ENCODE measurements around the gene LYPD3. TPM values are rescaled to one million over a fixed set of nuclear protein-coding genes. Genes with fewer than 3 reads are reported as not detected.

Gene LYPD3
- total and polyA plus RNA-seq, 2 experiments from 2014 or later, result 3.3 to 4.6 TPM

DNA sequence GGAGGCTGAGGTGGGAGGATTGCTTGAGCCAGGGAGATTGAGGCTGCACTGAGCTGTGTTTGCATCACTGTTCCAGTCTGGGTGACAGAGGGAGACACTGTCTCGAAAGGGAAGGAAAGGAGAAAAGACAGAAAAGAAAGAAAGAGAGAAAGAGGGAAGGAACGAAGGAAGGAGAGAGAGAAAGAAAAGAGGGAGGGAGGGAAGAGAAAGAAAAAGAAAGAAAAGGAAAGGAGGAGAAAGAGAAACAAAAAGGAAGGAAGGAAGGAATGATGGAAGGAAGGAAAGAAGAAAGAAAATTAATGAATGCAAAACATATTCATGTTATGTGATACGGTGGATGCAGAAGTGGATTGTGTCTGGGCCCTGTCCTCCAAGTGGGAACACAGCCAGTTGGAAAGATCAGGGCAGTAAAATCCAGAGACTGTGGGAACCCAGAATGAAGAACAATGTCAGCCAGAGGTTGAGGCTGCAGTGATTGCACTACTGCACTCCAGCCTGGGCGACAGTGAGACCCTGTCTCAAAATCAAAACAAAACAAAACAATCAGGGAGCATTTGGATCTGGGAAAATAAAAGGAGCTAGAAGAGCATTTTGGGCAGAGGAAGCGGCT lies 32.9 kb upstream of the LYPD3 start:
- H3K9me2 ChIP-seq (ENCODE audit: insufficient read depth), result no peaks in the 10 kb centered on the region
- H3K4me1 ChIP-seq (ENCODE audit: insufficient read depth), result peaks cover 8% of the 10 kb centered on the region; the same call in 1 of the 2 replicates
- Mint-ChIP-seq H3K27ac (no peak overlapping the region), H3K4me3 (no peak overlapping the region), H3K4me1 (peaks cover 19% of the 10 kb centered on the region), H3K9me3 (peaks cover 4% of the 10 kb centered on the region; the same call in 1 of the 3 replicates), H3K27me3 (ENCODE audit: insufficient read depth, low read depth, poor library complexity) (peaks cover 20% of the 10 kb centered on the region), H3K36me3 (ENCODE audit: low read depth) (peaks cover 3% of the 10 kb centered on the region; the same call in 1 of the 3 replicates)
- H3K27me3 ChIP-seq (ENCODE audit: insufficient read depth), result peaks cover 17% of the 10 kb centered on the region
- DNase-seq (ENCODE audit: low spot score) (no peak), ATAC-seq (no peak)
- 0 out of 2 replicates have a peak, but pooled peaks cover 2% of the 10 kb centered on the region for H3F3A ChIP-seq (replicated peaks; ENCODE audit: low read depth)
- no peak overlapping the region for H3K4me2 ChIP-seq
- no peaks in the 10 kb centered on the region; the same call in 1 of the 2 replicates for H3K36me3 ChIP-seq (ENCODE audit: insufficient read depth)
- no peaks in the 10 kb centered on the region for H3K79me2 ChIP-seq (replicated peaks; ENCODE audit: insufficient read depth)
- no peak overlapping the region for H3K4me3 ChIP-seq
- no peak overlapping the region for H3K27ac ChIP-seq (ENCODE audit: low read depth)
- H4K20me1 ChIP-seq (replicated peaks; ENCODE audit: insufficient read depth), result 0 out of 2 replicates have a peak, but pooled peaks cover 7% of the 10 kb centered on the region
- TF ChIP-seq ZNF331 (CRISPR knock-in tag; IDR thresholded peaks at IDR 0.05; ENCODE audit: low read depth) (no peak), NANOG (IDR thresholded peaks at IDR 0.05; ENCODE audit: borderline replicate concordance) (no peak), EZH2phosphoT487 (IDR thresholded peaks at IDR 0.05; ENCODE audit: unreplicated experiment) (no peak), CREB1 (CRISPR knock-in tag; IDR thresholded peaks at IDR 0.05; ENCODE audit: low read depth) (no peak), ZNF114 (CRISPR knock-in tag; IDR thresholded peaks at IDR 0.05) (no peak), STAT1 (IDR thresholded peaks at IDR 0.05; ENCODE audit: unreplicated experiment) (no peak), CTCF (conservative IDR thresholded peaks at IDR 0.05; ENCODE audit: low read depth in 2 of 2) (no peak), REST (IDR thresholded peaks at IDR 0.05; ENCODE audit: unreplicated experiment) (no peak), EZH2 (IDR thresholded peaks at IDR 0.05; ENCODE audit: low read depth, unreplicated experiment) (no peak), POLR2AphosphoS5 (IDR thresholded peaks at IDR 0.05; ENCODE audit: low read depth) (no peak), JUNB (IDR thresholded peaks at IDR 0.05; ENCODE audit: unreplicated experiment) (no peak)
- TF ChIP-seq, protein P1, sequence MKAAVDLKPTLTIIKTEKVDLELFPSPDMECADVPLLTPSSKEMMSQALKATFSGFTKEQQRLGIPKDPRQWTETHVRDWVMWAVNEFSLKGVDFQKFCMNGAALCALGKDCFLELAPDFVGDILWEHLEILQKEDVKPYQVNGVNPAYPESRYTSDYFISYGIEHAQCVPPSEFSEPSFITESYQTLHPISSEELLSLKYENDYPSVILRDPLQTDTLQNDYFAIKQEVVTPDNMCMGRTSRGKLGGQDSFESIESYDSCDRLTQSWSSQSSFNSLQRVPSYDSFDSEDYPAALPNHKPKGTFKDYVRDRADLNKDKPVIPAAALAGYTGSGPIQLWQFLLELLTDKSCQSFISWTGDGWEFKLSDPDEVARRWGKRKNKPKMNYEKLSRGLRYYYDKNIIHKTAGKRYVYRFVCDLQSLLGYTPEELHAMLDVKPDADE (IDR thresholded peaks at IDR 0.05), result no peak
- TF ChIP-seq, protein P2, sequence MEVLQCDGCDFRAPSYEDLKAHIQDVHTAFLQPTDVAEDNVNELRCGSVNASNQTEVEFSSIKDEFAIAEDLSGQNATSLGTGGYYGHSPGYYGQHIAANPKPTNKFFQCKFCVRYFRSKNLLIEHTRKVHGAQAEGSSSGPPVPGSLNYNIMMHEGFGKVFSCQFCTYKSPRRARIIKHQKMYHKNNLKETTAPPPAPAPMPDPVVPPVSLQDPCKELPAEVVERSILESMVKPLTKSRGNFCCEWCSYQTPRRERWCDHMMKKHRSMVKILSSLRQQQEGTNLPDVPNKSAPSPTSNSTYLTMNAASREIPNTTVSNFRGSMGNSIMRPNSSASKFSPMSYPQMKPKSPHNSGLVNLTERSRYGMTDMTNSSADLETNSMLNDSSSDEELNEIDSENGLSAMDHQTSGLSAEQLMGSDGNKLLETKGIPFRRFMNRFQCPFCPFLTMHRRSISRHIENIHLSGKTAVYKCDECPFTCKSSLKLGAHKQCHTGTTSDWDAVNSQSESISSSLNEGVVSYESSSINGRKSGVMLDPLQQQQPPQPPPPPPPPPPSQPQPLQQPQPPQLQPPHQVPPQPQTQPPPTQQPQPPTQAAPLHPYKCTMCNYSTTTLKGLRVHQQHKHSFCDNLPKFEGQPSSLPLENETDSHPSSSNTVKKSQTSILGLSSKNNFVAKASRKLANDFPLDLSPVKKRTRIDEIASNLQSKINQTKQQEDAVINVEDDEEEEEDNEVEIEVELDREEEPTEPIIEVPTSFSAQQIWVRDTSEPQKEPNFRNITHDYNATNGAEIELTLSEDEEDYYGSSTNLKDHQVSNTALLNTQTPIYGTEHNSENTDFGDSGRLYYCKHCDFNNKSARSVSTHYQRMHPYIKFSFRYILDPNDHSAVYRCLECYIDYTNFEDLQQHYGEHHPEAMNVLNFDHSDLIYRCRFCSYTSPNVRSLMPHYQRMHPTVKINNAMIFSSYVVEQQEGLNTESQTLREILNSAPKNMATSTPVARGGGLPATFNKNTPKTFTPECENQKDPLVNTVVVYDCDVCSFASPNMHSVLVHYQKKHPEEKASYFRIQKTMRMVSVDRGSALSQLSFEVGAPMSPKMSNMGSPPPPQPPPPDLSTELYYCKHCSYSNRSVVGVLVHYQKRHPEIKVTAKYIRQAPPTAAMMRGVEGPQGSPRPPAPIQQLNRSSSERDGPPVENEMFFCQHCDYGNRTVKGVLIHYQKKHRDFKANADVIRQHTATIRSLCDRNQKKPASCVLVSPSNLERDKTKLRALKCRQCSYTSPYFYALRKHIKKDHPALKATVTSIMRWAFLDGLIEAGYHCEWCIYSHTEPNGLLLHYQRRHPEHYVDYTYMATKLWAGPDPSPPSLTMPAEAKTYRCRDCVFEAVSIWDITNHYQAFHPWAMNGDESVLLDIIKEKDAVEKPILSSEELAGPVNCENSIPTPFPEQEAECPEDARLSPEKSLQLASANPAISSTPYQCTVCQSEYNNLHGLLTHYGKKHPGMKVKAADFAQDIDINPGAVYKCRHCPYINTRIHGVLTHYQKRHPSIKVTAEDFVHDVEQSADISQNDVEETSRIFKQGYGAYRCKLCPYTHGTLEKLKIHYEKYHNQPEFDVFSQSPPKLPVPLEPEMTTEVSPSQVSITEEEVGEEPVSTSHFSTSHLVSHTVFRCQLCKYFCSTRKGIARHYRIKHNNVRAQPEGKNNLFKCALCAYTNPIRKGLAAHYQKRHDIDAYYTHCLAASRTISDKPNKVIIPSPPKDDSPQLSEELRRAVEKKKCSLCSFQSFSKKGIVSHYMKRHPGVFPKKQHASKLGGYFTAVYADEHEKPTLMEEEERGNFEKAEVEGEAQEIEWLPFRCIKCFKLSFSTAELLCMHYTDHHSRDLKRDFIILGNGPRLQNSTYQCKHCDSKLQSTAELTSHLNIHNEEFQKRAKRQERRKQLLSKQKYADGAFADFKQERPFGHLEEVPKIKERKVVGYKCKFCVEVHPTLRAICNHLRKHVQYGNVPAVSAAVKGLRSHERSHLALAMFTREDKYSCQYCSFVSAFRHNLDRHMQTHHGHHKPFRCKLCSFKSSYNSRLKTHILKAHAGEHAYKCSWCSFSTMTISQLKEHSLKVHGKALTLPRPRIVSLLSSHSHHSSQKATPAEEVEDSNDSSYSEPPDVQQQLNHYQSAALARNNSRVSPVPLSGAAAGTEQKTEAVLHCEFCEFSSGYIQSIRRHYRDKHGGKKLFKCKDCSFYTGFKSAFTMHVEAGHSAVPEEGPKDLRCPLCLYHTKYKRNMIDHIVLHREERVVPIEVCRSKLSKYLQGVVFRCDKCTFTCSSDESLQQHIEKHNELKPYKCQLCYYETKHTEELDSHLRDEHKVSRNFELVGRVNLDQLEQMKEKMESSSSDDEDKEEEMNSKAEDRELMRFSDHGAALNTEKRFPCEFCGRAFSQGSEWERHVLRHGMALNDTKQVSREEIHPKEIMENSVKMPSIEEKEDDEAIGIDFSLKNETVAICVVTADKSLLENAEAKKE (CRISPR knock-in tag; IDR thresholded peaks at IDR 0.05), result no peak
- no peak overlapping the region for H2AFZ ChIP-seq
